Suprapubic skin (tissue), 4 donors: Measurements from ENCODE around the gene POC1B.

Experiments used
- EP300 ChIP-seq: sonication (generic); formaldehyde crosslinking; IDR thresholded peaks from one replicate; pipeline ENCODE4 v1.6.1; 2017; ENCODE audit warnings: antibody characterized with exemption
- POLR2A ChIP-seq, 2 donors: fragments of 450-650 bp; IDR thresholded peaks; one replicate each; pipeline ENCODE4 v1.6.1; 2017; ENCODE audit warnings: antibody characterized with exemption in 2 of 2, mild to moderate bottlenecking in 2 of 2, moderate library complexity in 2 of 2
- POLR2AphosphoS5 ChIP-seq, 3 donors: sonication (generic); formaldehyde crosslinking; IDR thresholded peaks; one replicate each; pipeline ENCODE4 v1.6.1; 2017; ENCODE audit warnings: antibody characterized with exemption in 3 of 3
- TF ChIP-seq, protein P1 (sequence below), 2 donors: fragments of 200-600 bp in 1 of 2; fragments of 450-650 bp in 1 of 2; sonication (generic) in 1 of 2; IDR thresholded peaks; one replicate each; pipeline ENCODE4 v1.5.1; 2016 to 2019; ENCODE audit warnings: antibody characterized with exemption in 2 of 2, mild to moderate bottlenecking in 1 of 2, moderate library complexity in 1 of 2

DNA sequence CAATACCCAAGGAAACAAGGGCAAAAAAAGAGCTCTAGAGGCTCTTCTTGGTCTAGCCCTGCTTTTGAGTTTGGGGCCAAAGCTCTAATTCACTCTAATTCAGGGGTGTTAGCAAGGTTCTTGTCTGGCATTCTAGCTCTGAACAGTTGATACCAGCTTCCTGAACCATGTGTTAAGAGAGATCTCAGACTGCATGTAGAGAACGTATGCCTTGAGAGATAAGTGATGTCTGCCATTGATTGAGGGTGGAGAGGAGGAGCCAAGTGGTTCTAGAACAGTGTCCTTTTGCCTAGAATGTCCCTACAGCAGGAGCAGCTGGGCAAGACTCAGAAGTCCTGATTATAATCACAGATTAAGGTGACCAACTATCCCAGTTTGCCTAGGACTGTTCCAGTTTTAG, 18.2 kb upstream of the POC1B start:
- TF ChIP-seq, protein P1, sequence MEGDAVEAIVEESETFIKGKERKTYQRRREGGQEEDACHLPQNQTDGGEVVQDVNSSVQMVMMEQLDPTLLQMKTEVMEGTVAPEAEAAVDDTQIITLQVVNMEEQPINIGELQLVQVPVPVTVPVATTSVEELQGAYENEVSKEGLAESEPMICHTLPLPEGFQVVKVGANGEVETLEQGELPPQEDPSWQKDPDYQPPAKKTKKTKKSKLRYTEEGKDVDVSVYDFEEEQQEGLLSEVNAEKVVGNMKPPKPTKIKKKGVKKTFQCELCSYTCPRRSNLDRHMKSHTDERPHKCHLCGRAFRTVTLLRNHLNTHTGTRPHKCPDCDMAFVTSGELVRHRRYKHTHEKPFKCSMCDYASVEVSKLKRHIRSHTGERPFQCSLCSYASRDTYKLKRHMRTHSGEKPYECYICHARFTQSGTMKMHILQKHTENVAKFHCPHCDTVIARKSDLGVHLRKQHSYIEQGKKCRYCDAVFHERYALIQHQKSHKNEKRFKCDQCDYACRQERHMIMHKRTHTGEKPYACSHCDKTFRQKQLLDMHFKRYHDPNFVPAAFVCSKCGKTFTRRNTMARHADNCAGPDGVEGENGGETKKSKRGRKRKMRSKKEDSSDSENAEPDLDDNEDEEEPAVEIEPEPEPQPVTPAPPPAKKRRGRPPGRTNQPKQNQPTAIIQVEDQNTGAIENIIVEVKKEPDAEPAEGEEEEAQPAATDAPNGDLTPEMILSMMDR (IDR thresholded peaks at IDR 0.05): no peak
- TF ChIP-seq EP300 (no peak), POLR2AphosphoS5 (IDR thresholded peaks at IDR 0.05) (no peak), POLR2A (IDR thresholded peaks at IDR 0.05) (no peak)
